Suprapubic skin (tissue), 4 donors: ENCODE data around the gene PTPN14. TPM values are rescaled to one million over a fixed set of nuclear protein-coding genes. Genes with fewer than 3 reads are reported as not detected.

ENCODE experiments used
- DNase-seq, 2 donors: peaks; one replicate each; pipeline ENCODE4 v3.0.0-alpha.2; 2019; ENCODE audit warnings: low spot score in 2 of 2
- H3K27ac ChIP-seq: fragments of 200-600 bp; sonication (generic); one replicate; pipeline ENCODE4 v1.5.1; 2019
- H3K27me3 ChIP-seq: fragments of 200-600 bp; sonication (generic); one replicate; pipeline ENCODE4 v1.5.1; 2019
- H3K36me3 ChIP-seq: fragments of 200-600 bp; sonication (generic); one replicate; pipeline ENCODE4 v1.5.1; 2019
- H3K4me1 ChIP-seq: fragments of 200-600 bp; sonication (generic); one replicate; pipeline ENCODE4 v1.5.1; 2019
- H3K4me3 ChIP-seq: fragments of 200-600 bp; sonication (generic); one replicate; pipeline ENCODE4 v1.5.1; 2019; ENCODE audit warnings: mild to moderate bottlenecking
- H3K9me3 ChIP-seq: fragments of 200-600 bp; sonication (generic); one replicate; pipeline ENCODE4 v1.5.1; 2019
- EP300 ChIP-seq: sonication (generic); formaldehyde crosslinking; IDR thresholded peaks from one replicate; pipeline ENCODE4 v1.6.1; 2017; ENCODE audit warnings: antibody characterized with exemption
- POLR2A ChIP-seq, 2 donors: fragments of 450-650 bp; IDR thresholded peaks; one replicate each; pipeline ENCODE4 v1.6.1; 2017; ENCODE audit warnings: antibody characterized with exemption in 2 of 2, mild to moderate bottlenecking in 2 of 2, moderate library complexity in 2 of 2
- POLR2AphosphoS5 ChIP-seq, 3 donors: sonication (generic); formaldehyde crosslinking; IDR thresholded peaks; one replicate each; pipeline ENCODE4 v1.6.1; 2017; ENCODE audit warnings: antibody characterized with exemption in 3 of 3
- WGBS: methylation state at CpG from one replicate; pipeline ENCODE4 v1.1.5; 2018; 5-methylcytosine and 5-hydroxymethylcytosine counted together
- total RNA-seq, 4 donors: library from RNA; depleted of rRNA; stranded (reverse); fragments of >200 nt; gene quantifications; one replicate each; pipeline ENCODE4 v1.1.0, GENCODE V29; 2016
- TF ChIP-seq, protein P1 (sequence below), 2 donors: fragments of 200-600 bp in 1 of 2; fragments of 450-650 bp in 1 of 2; sonication (generic) in 1 of 2; IDR thresholded peaks; one replicate each; pipeline ENCODE4 v1.5.1; 2016 to 2019; ENCODE audit warnings: antibody characterized with exemption in 2 of 2, mild to moderate bottlenecking in 1 of 2, moderate library complexity in 1 of 2

Gene PTPN14
- total RNA-seq, 4 donors from 2014 or later: 67.9 to 159 (median 96.4) TPM

DNA sequence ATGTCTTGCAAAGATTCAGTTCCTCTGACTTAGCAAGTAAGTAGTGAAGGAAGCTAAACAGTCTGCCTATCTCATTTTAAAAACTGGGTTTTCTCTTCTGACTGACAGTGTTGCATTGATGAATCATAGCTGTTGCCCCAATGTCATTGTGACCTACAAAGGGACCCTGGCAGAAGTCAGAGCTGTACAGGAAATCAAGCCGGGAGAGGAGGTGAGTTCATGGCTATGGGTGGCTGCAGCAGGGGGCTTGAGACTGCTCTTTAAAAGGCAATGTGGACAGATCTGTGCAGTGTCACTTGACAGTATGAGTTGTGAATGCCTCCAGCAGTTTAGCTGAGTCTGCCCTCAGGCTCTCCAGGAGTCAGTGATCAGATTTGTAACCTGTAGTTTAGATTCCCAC lies 223.9 kb downstream of the PTPN14 start:
- DNase-seq: no peak
- Histone ChIP-seq H3K36me3 (peaks cover 5% of the 10 kb centered on the region), H3K4me3 (no peak overlapping the region), H3K9me3 (no peaks in the 10 kb centered on the region), H3K4me1 (peaks cover 32% of the 10 kb centered on the region), H3K27me3 (no peaks in the 10 kb centered on the region), H3K27ac (no peak overlapping the region)
- WGBS: 58% methylated on average over 1 of the region's 1 CpG
- TF ChIP-seq POLR2A (IDR thresholded peaks at IDR 0.05) (no peak), EP300 (no peak), POLR2AphosphoS5 (IDR thresholded peaks at IDR 0.05) (no peak)
- TF ChIP-seq, protein P1, sequence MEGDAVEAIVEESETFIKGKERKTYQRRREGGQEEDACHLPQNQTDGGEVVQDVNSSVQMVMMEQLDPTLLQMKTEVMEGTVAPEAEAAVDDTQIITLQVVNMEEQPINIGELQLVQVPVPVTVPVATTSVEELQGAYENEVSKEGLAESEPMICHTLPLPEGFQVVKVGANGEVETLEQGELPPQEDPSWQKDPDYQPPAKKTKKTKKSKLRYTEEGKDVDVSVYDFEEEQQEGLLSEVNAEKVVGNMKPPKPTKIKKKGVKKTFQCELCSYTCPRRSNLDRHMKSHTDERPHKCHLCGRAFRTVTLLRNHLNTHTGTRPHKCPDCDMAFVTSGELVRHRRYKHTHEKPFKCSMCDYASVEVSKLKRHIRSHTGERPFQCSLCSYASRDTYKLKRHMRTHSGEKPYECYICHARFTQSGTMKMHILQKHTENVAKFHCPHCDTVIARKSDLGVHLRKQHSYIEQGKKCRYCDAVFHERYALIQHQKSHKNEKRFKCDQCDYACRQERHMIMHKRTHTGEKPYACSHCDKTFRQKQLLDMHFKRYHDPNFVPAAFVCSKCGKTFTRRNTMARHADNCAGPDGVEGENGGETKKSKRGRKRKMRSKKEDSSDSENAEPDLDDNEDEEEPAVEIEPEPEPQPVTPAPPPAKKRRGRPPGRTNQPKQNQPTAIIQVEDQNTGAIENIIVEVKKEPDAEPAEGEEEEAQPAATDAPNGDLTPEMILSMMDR (IDR thresholded peaks at IDR 0.05): no peak

- H3K36me3 ChIP-seq: peaks cover 6% of the 10 kb centered on the region
- H3K4me1 ChIP-seq: peaks cover 22% of the 10 kb centered on the region
- H3K4me3 ChIP-seq: no peak overlapping the region
- WGBS: 86% methylated on average over 5 of the region's 5 CpGs
- H3K27ac ChIP-seq: no peak overlapping the region
- no peak for DNase-seq
- no peaks in the 10 kb centered on the region for H3K9me3 ChIP-seq
- TF ChIP-seq POLR2A (IDR thresholded peaks at IDR 0.05): no peak
- TF ChIP-seq EP300: no peak
- no peak for TF ChIP-seq POLR2AphosphoS5 (IDR thresholded peaks at IDR 0.05)
- TF ChIP-seq, protein P1 (IDR thresholded peaks at IDR 0.05): no peak
- H3K27me3 ChIP-seq: no peaks in the 10 kb centered on the region
Observed at GRCh38 chr1:214326406-214326805, 225.0 kb downstream of the PTPN14 start.

GRCh38 chr1:214324896-214325800 lies 226.3 kb downstream of the PTPN14 start:
- Histone ChIP-seq H3K4me1 (peaks cover 13% of the 10 kb centered on the region), H3K4me3 (no peak overlapping the region), H3K27ac (no peak overlapping the region), H3K9me3 (no peaks in the 10 kb centered on the region), H3K27me3 (no peaks in the 10 kb centered on the region), H3K36me3 (peaks cover 11% of the 10 kb centered on the region)
- WGBS: 96% methylated on average over 8 of the region's 8 CpGs
- TF ChIP-seq POLR2AphosphoS5 (IDR thresholded peaks at IDR 0.05) (no peak), EP300 (no peak), POLR2A (IDR thresholded peaks at IDR 0.05) (no peak)
- TF ChIP-seq, protein P1 (IDR thresholded peaks at IDR 0.05): no peak
- DNase-seq: no peak

GRCh38 chr1:214321705-214322453 lies 229.5 kb downstream of the PTPN14 start:
- WGBS: 86% methylated on average over 5 of the region's 5 CpGs
- no peaks in the 10 kb centered on the region for H3K9me3 ChIP-seq
- no peak for DNase-seq
- H3K36me3 ChIP-seq: peaks cover 11% of the 10 kb centered on the region
- H3K27ac ChIP-seq: no peak overlapping the region
- H3K27me3 ChIP-seq: no peaks in the 10 kb centered on the region
- H3K4me1 ChIP-seq: no peaks in the 10 kb centered on the region
- H3K4me3 ChIP-seq: no peak overlapping the region
- TF ChIP-seq EP300 (no peak), POLR2AphosphoS5 (IDR thresholded peaks at IDR 0.05) (no peak), POLR2A (IDR thresholded peaks at IDR 0.05) (no peak)
- TF ChIP-seq, protein P1 (IDR thresholded peaks at IDR 0.05): no peak

- H3K4me3 ChIP-seq: no peak overlapping the region
- WGBS: 85% methylated on average over 5 of the region's 5 CpGs
- no peaks in the 10 kb centered on the region for H3K4me1 ChIP-seq
- H3K9me3 ChIP-seq: no peaks in the 10 kb centered on the region
- H3K27me3 ChIP-seq: no peaks in the 10 kb centered on the region
- no peak for DNase-seq
- H3K27ac ChIP-seq: no peak overlapping the region
- peaks cover 17% of the 10 kb centered on the region for H3K36me3 ChIP-seq
- TF ChIP-seq EP300 (no peak), POLR2AphosphoS5 (IDR thresholded peaks at IDR 0.05) (no peak), POLR2A (IDR thresholded peaks at IDR 0.05) (no peak)
- TF ChIP-seq, protein P1 (IDR thresholded peaks at IDR 0.05): no peak
Observed at GRCh38 chr1:214319938-214320337, 231.5 kb downstream of the PTPN14 start.
